Adipocyte (in vitro differentiated cells): ENCODE data around the gene MRPS15.

ENCODE experiments used
- DNase-seq: peaks from one replicate; pipeline ENCODE4 v3.0.0-alpha.2; 2015; ENCODE audit warnings: low read depth
- H3K27me3 ChIP-seq: replicated peaks from 2 replicates; pipeline ENCODE4 v1.7.0; 2013; ENCODE audit warnings: mild to moderate bottlenecking, low read length, moderate library complexity; ENCODE audit not compliant: control insufficient read depth, insufficient read depth
- H3K36me3 ChIP-seq: 2 replicates; pipeline ENCODE4 v1.7.0; 2013; ENCODE audit warnings: low read length, mild to moderate bottlenecking, moderate library complexity; ENCODE audit not compliant: control insufficient read depth, insufficient read depth, severe bottlenecking
- H3K4me1 ChIP-seq: 2 replicates; pipeline ENCODE4 v1.7.0; 2013; ENCODE audit warnings: mild to moderate bottlenecking, low read length, moderate library complexity; ENCODE audit not compliant: control insufficient read depth, insufficient read depth
- H3K4me3 ChIP-seq: 2 replicates; pipeline ENCODE4 v1.7.0; 2013; ENCODE audit warnings: mild to moderate bottlenecking, low read length, moderate library complexity
- H3K9ac ChIP-seq: 2 replicates; pipeline ENCODE4 v1.7.0; 2013; ENCODE audit warnings: mild to moderate bottlenecking, low read length, moderate library complexity
- H3K9me3 ChIP-seq: 2 replicates; pipeline ENCODE4 v1.7.0; 2013; ENCODE audit warnings: mild to moderate bottlenecking, low read length, moderate library complexity; ENCODE audit not compliant: control insufficient read depth

The MRPS15 gene

GRCh38 chr1:36469163-36469562 is 5.0 kb upstream of the MRPS15 start:
- no peak overlapping the region for H3K9ac ChIP-seq
- no peak overlapping the region for H3K4me3 ChIP-seq
- H3K36me3 ChIP-seq = no peaks in the 10 kb centered on the region
- H3K27me3 ChIP-seq = peaks cover 15% of the 10 kb centered on the region
- no peaks in the 10 kb centered on the region for H3K9me3 ChIP-seq
- no peak for DNase-seq
- H3K4me1 ChIP-seq = peaks cover 15% of the 10 kb centered on the region

GRCh38 chr1:36467700-36468455 is 3.7 kb upstream of the MRPS15 start:
- DNase-seq = no peak
- no peaks in the 10 kb centered on the region for H3K36me3 ChIP-seq
- H3K4me3 ChIP-seq = no peak overlapping the region
- no peak overlapping the region for H3K9ac ChIP-seq
- no peaks in the 10 kb centered on the region for H3K9me3 ChIP-seq
- H3K4me1 ChIP-seq = peaks cover 15% of the 10 kb centered on the region
- peaks cover 3% of the 10 kb centered on the region for H3K27me3 ChIP-seq

GRCh38 chr1:36467027-36467410 is 2.8 kb upstream of the MRPS15 start:
- H3K9ac ChIP-seq = no peak overlapping the region
- peaks cover 15% of the 10 kb centered on the region for H3K4me1 ChIP-seq
- DNase-seq = no peak
- H3K36me3 ChIP-seq = peaks cover 4% of the 10 kb centered on the region
- H3K9me3 ChIP-seq = no peaks in the 10 kb centered on the region
- H3K4me3 ChIP-seq = no peak overlapping the region
- H3K27me3 ChIP-seq = no peaks in the 10 kb centered on the region

GRCh38 chr1:36466370-36467026 is 2.3 kb upstream of the MRPS15 start:
- Histone ChIP-seq H3K4me1 (peaks cover 15% of the 10 kb centered on the region), H3K9me3 (no peaks in the 10 kb centered on the region), H3K9ac (no peak overlapping the region), H3K4me3 (no peak overlapping the region), H3K27me3 (no peaks in the 10 kb centered on the region), H3K36me3 (peaks cover 10% of the 10 kb centered on the region)
- no peak for DNase-seq

- H3K27me3 ChIP-seq = no peaks in the 10 kb centered on the region
- no peak overlapping the region for H3K4me3 ChIP-seq
- no peaks in the 10 kb centered on the region for H3K9me3 ChIP-seq
- no peak overlapping the region for H3K9ac ChIP-seq
- peaks cover 15% of the 10 kb centered on the region for H3K4me1 ChIP-seq
- H3K36me3 ChIP-seq = peaks cover 16% of the 10 kb centered on the region
- DNase-seq = peak; percentile 66
These were observed 1.7 kb upstream of the MRPS15 start for GRCh38 chr1:36465731-36466369.

GRCh38 chr1:36464605-36465393 is 615 bp upstream of the MRPS15 start:
- H3K27me3 ChIP-seq = no peaks in the 10 kb centered on the region
- H3K9me3 ChIP-seq = no peaks in the 10 kb centered on the region
- H3K4me1 ChIP-seq = peaks cover 15% of the 10 kb centered on the region
- peak overlapping the region; percentile 98 for H3K9ac ChIP-seq
- peak overlapping the region; percentile 96 for H3K4me3 ChIP-seq
- no peak for DNase-seq
- peaks cover 25% of the 10 kb centered on the region for H3K36me3 ChIP-seq

GRCh38 chr1:36463463-36463802 is 751 bp downstream of the MRPS15 start:
- Histone ChIP-seq H3K4me1 (peaks cover 15% of the 10 kb centered on the region), H3K4me3 (peak overlapping the region; percentile 96), H3K9ac (peak overlapping the region; percentile 98), H3K9me3 (no peaks in the 10 kb centered on the region), H3K27me3 (no peaks in the 10 kb centered on the region), H3K36me3 (peaks cover 38% of the 10 kb centered on the region)
- DNase-seq = no peak

- no peaks in the 10 kb centered on the region for H3K27me3 ChIP-seq
- no peak overlapping the region for H3K9ac ChIP-seq
- peaks cover 7% of the 10 kb centered on the region for H3K4me1 ChIP-seq
- no peak overlapping the region for H3K4me3 ChIP-seq
- no peak for DNase-seq
- no peaks in the 10 kb centered on the region for H3K9me3 ChIP-seq
- peaks cover 77% of the 10 kb centered on the region for H3K36me3 ChIP-seq
These were observed 5.3 kb downstream of the MRPS15 start for GRCh38 chr1:36458910-36459309.

GRCh38 chr1:36457691-36458090 is 6.5 kb downstream of the MRPS15 start:
- DNase-seq = no peak
- Histone ChIP-seq H3K4me1 (peaks cover 7% of the 10 kb centered on the region), H3K9me3 (no peaks in the 10 kb centered on the region), H3K9ac (no peak overlapping the region), H3K27me3 (no peaks in the 10 kb centered on the region), H3K4me3 (no peak overlapping the region), H3K36me3 (peaks cover 77% of the 10 kb centered on the region)

- DNase-seq = no peak
- no peak overlapping the region for H3K9ac ChIP-seq
- no peaks in the 10 kb centered on the region for H3K27me3 ChIP-seq
- peaks cover 67% of the 10 kb centered on the region for H3K36me3 ChIP-seq
- no peak overlapping the region for H3K4me3 ChIP-seq
- H3K9me3 ChIP-seq = no peaks in the 10 kb centered on the region
- peaks cover 7% of the 10 kb centered on the region for H3K4me1 ChIP-seq
These were observed 7.7 kb downstream of the MRPS15 start for GRCh38 chr1:36456391-36456928.

GRCh38 chr1:36455386-36455785 is 8.8 kb downstream of the MRPS15 start:
- Histone ChIP-seq H3K9me3 (no peaks in the 10 kb centered on the region), H3K36me3 (peaks cover 57% of the 10 kb centered on the region), H3K27me3 (no peaks in the 10 kb centered on the region), H3K4me1 (peaks cover 10% of the 10 kb centered on the region), H3K4me3 (no peak overlapping the region), H3K9ac (no peak overlapping the region)
- no peak for DNase-seq
